ENCODE data around the gene TCEAL5.
A peak's percentile ranks its signal among the peaks of the same experiment; 100 is the strongest.
"Not testable (repeated sequence)": the region's sequence is repeated elsewhere in the genome, so short reads cannot be mapped to it uniquely, and the experiment has no call there.

Gene TCEAL5

GRCh38 chrX:103276581-103277002, at the start of gene TCEAL5:
TCEAL5 (minus strand) TSS chrX:103276750; CDS start chrX:103274563, 2,187 bp downstream.
- DNase-seq, result no peak

- DNase-seq, result no peak
Measured at GRCh38 chrX:103311399-103311780, 34.8 kb upstream of the TCEAL5 start.

GRCh38 chrX:103310555-103311398, 34.2 kb upstream of the TCEAL5 start, which contains the start of gene BEX2:
BEX2 (minus strand) TSS chrX:103310990; CDS start chrX:103309976, 1,014 bp downstream.
- DNase-seq, result peak; percentile 86 to 87

- DNase-seq, result peak in 1 of 2 donors; percentile 3
Measured at GRCh38 chrX:103309860-103310554, 33.5 kb upstream of the TCEAL5 start.

GRCh38 chrX:103305666-103306065, 29.1 kb upstream of the TCEAL5 start:
- not testable (repeated sequence) for DNase-seq

- no peak for DNase-seq
Measured at GRCh38 chrX:103304705-103305104, 28.2 kb upstream of the TCEAL5 start.

GRCh38 chrX:103293118-103293517, 16.6 kb upstream of the TCEAL5 start:
- DNase-seq, result no peak

GRCh38 chrX:103279624-103280023, 3.1 kb upstream of the TCEAL5 start:
- DNase-seq, result no peak

- no peak for DNase-seq
Measured at GRCh38 chrX:103275947-103276567, 493 bp downstream of the TCEAL5 start.

- DNase-seq, result no peak
Measured at GRCh38 chrX:103274284-103274683, 2.3 kb downstream of the TCEAL5 start.

GRCh38 chrX:103258275-103258674, 18.3 kb downstream of the TCEAL5 start:
- DNase-seq, result no peak

- DNase-seq, result no peak
Measured at GRCh38 chrX:103256651-103257050, 19.9 kb downstream of the TCEAL5 start.

- peak; percentile 61 to 69 for DNase-seq
Measured at GRCh38 chrX:103254921-103255493, 21.5 kb downstream of the TCEAL5 start, which contains the start of gene TCEAL8. TCEAL8 (minus strand) TSS chrX:103255155; CDS start chrX:103253979, 1,176 bp downstream.

GRCh38 chrX:103254171-103254824, 22.3 kb downstream of the TCEAL5 start:
- DNase-seq, result peak in 1 of 2 donors; percentile 53

GRCh38 chrX:103253608-103254007, 22.9 kb downstream of the TCEAL5 start:
- no peak for DNase-seq

- no peak for DNase-seq
Measured at GRCh38 chrX:103250977-103251376, 25.6 kb downstream of the TCEAL5 start.

GRCh38 chrX:103249805-103250204, 26.7 kb downstream of the TCEAL5 start:
- no peak for DNase-seq

GRCh38 chrX:103248553-103248952, 28.0 kb downstream of the TCEAL5 start:
- peak in 1 of 2 donors; percentile 41 for DNase-seq

- DNase-seq, result no peak
Measured at GRCh38 chrX:103240155-103240554, 36.4 kb downstream of the TCEAL5 start.

- no peak for DNase-seq
Measured at GRCh38 chrX:103236296-103236695, 40.3 kb downstream of the TCEAL5 start.

- not testable (repeated sequence) for DNase-seq
Measured at GRCh38 chrX:103235608-103236007, 40.9 kb downstream of the TCEAL5 start.

- no peak for DNase-seq
Measured at GRCh38 chrX:103234869-103235268, 41.7 kb downstream of the TCEAL5 start.

All from CD4-positive, alpha-beta T cell treated with Interferon alpha-2 for 1 hour (primary cell).